ENCODE measurements around the gene MESP1.

The MESP1 gene

GRCh38 chr15:89760303-89761008 lies 9.4 kb upstream of the MESP1 start:
- no peak overlapping the region for H3K23ac ChIP-seq (ENCODE audit: low read length in 2 of 2)
- no peaks in the 10 kb centered on the region for H3K27me3 ChIP-seq (ENCODE audit: control insufficient read depth in 1 of 2, insufficient read depth in 1 of 2, low read length in 2 of 2)
- no peak overlapping the region for H2BK12ac ChIP-seq (ENCODE audit: low read length in 2 of 2)
- H3K79me1 ChIP-seq (replicated peaks; ENCODE audit: low read length, poor library complexity, severe bottlenecking) = no peaks in the 10 kb centered on the region
- no peak overlapping the region for H4K91ac ChIP-seq (ENCODE audit: low read length)
- no peaks in the 10 kb centered on the region for H3K36me3 ChIP-seq (ENCODE audit: control insufficient read depth in 1 of 2, insufficient read depth in 2 of 2, low read depth in 1 of 2, low read length in 2 of 2)
- WGBS = 20% methylated on average over 15 of the region's 16 CpGs
- peak; percentile 71 for DNase-seq
- H2BK120ac ChIP-seq (ENCODE audit: low read depth, low read length) = no peak overlapping the region
- peak overlapping the region; percentile 24 for H3K9ac ChIP-seq (ENCODE audit: low read length)
- H2AK5ac ChIP-seq (ENCODE audit: low read length, severe bottlenecking) = no peak overlapping the region
- H3K4ac ChIP-seq (ENCODE audit: low read depth in 1 of 2, low read length in 2 of 2) = no peak overlapping the region
- no peak overlapping the region for H3K14ac ChIP-seq (ENCODE audit: low read length in 2 of 2)
- H3K4me3 ChIP-seq (ENCODE audit: insufficient read depth in 1 of 2, low read depth in 1 of 2, low read length in 2 of 2) = no peak overlapping the region
- H4K8ac ChIP-seq (ENCODE audit: low read length) = peak overlapping the region; percentile 19
- H3K4me2 ChIP-seq (ENCODE audit: low read length, poor library complexity, severe bottlenecking) = no peak overlapping the region
- no peak overlapping the region for H2BK15ac ChIP-seq (ENCODE audit: low read depth, poor library complexity, severe bottlenecking)
- H2AFZ ChIP-seq (ENCODE audit: low read depth, low read length) = no peak overlapping the region
- peaks cover 6% of the 10 kb centered on the region for H3K4me1 ChIP-seq (ENCODE audit: control insufficient read depth, insufficient read depth, low read depth, low read length)
- H3K27ac ChIP-seq (ENCODE audit: low read length, poor library complexity, severe bottlenecking) = no peak overlapping the region
- no peaks in the 10 kb centered on the region for H3K9me3 ChIP-seq (ENCODE audit: control insufficient read depth, low read length)
- H3K18ac ChIP-seq (ENCODE audit: low read depth in 1 of 2, low read length in 2 of 2) = no peak overlapping the region
- H2BK5ac ChIP-seq (ENCODE audit: low read depth, low read length, poor library complexity, severe bottlenecking) = no peak overlapping the region

- no peak overlapping the region for H3K18ac ChIP-seq (ENCODE audit: low read depth in 1 of 2, low read length in 2 of 2)
- no peaks in the 10 kb centered on the region for H3K9me3 ChIP-seq (ENCODE audit: control insufficient read depth, low read length)
- H2BK15ac ChIP-seq (ENCODE audit: low read depth, poor library complexity, severe bottlenecking) = no peak overlapping the region
- no peak overlapping the region for H3K14ac ChIP-seq (ENCODE audit: low read length in 2 of 2)
- H3K27me3 ChIP-seq (ENCODE audit: control insufficient read depth in 1 of 2, insufficient read depth in 1 of 2, low read length in 2 of 2) = no peaks in the 10 kb centered on the region
- no peak overlapping the region for H2BK5ac ChIP-seq (ENCODE audit: low read depth, low read length, poor library complexity, severe bottlenecking)
- H3K4me2 ChIP-seq (ENCODE audit: low read length, poor library complexity, severe bottlenecking) = no peak overlapping the region
- 82% methylated on average over 2 of the region's 3 CpGs for WGBS
- H4K91ac ChIP-seq (ENCODE audit: low read length) = no peak overlapping the region
- H3K79me1 ChIP-seq (replicated peaks; ENCODE audit: low read length, poor library complexity, severe bottlenecking) = no peaks in the 10 kb centered on the region
- H3K36me3 ChIP-seq (ENCODE audit: control insufficient read depth in 1 of 2, insufficient read depth in 2 of 2, low read depth in 1 of 2, low read length in 2 of 2) = no peaks in the 10 kb centered on the region
- no peak overlapping the region for H2BK120ac ChIP-seq (ENCODE audit: low read depth, low read length)
- H3K27ac ChIP-seq (ENCODE audit: low read length, poor library complexity, severe bottlenecking) = no peak overlapping the region
- peaks cover 6% of the 10 kb centered on the region for H3K4me1 ChIP-seq (ENCODE audit: control insufficient read depth, insufficient read depth, low read depth, low read length)
- no peak overlapping the region for H4K8ac ChIP-seq (ENCODE audit: low read length)
- no peak overlapping the region for H3K4ac ChIP-seq (ENCODE audit: low read depth in 1 of 2, low read length in 2 of 2)
- H3K9ac ChIP-seq (ENCODE audit: low read length) = no peak overlapping the region
- DNase-seq = no peak
- H2AK5ac ChIP-seq (ENCODE audit: low read length, severe bottlenecking) = no peak overlapping the region
- no peak overlapping the region for H2AFZ ChIP-seq (ENCODE audit: low read depth, low read length)
- H3K23ac ChIP-seq (ENCODE audit: low read length in 2 of 2) = no peak overlapping the region
- no peak overlapping the region for H2BK12ac ChIP-seq (ENCODE audit: low read length in 2 of 2)
- H3K4me3 ChIP-seq (ENCODE audit: insufficient read depth in 1 of 2, low read depth in 1 of 2, low read length in 2 of 2) = no peak overlapping the region
These were observed 8.8 kb upstream of the MESP1 start for GRCh38 chr15:89759835-89760234.

GRCh38 chr15:89758981-89759380 lies 7.9 kb upstream of the MESP1 start:
- Histone ChIP-seq H3K27me3 (ENCODE audit: control insufficient read depth in 1 of 2, insufficient read depth in 1 of 2, low read length in 2 of 2) (no peaks in the 10 kb centered on the region), H4K91ac (ENCODE audit: low read length) (no peak overlapping the region), H3K23ac (ENCODE audit: low read length in 2 of 2) (no peak overlapping the region), H3K79me1 (replicated peaks; ENCODE audit: low read length, poor library complexity, severe bottlenecking) (no peaks in the 10 kb centered on the region), H3K9me3 (ENCODE audit: control insufficient read depth, low read length) (no peaks in the 10 kb centered on the region), H3K4ac (ENCODE audit: low read depth in 1 of 2, low read length in 2 of 2) (no peak overlapping the region), H3K4me3 (ENCODE audit: insufficient read depth in 1 of 2, low read depth in 1 of 2, low read length in 2 of 2) (no peak overlapping the region), H3K18ac (ENCODE audit: low read depth in 1 of 2, low read length in 2 of 2) (no peak overlapping the region), H3K14ac (ENCODE audit: low read length in 2 of 2) (no peak overlapping the region), H2BK12ac (ENCODE audit: low read length in 2 of 2) (no peak overlapping the region), H2AFZ (ENCODE audit: low read depth, low read length) (no peak overlapping the region), H3K4me1 (ENCODE audit: control insufficient read depth, insufficient read depth, low read depth, low read length) (peaks cover 6% of the 10 kb centered on the region), H3K4me2 (ENCODE audit: low read length, poor library complexity, severe bottlenecking) (no peak overlapping the region), H2BK5ac (ENCODE audit: low read depth, low read length, poor library complexity, severe bottlenecking) (no peak overlapping the region), H2AK5ac (ENCODE audit: low read length, severe bottlenecking) (no peak overlapping the region), H3K27ac (ENCODE audit: low read length, poor library complexity, severe bottlenecking) (no peak overlapping the region), H2BK15ac (ENCODE audit: low read depth, poor library complexity, severe bottlenecking) (no peak overlapping the region), H3K9ac (ENCODE audit: low read length) (no peak overlapping the region), H2BK120ac (ENCODE audit: low read depth, low read length) (no peak overlapping the region), H4K8ac (ENCODE audit: low read length) (no peak overlapping the region), H3K36me3 (ENCODE audit: control insufficient read depth in 1 of 2, insufficient read depth in 2 of 2, low read depth in 1 of 2, low read length in 2 of 2) (no peaks in the 10 kb centered on the region)
- no peak for DNase-seq
- WGBS = 94% methylated on average over 8 of the region's 8 CpGs

GRCh38 chr15:89758283-89758682 lies 7.2 kb upstream of the MESP1 start:
- no peak for DNase-seq
- peaks cover 6% of the 10 kb centered on the region for H3K4me1 ChIP-seq (ENCODE audit: control insufficient read depth, insufficient read depth, low read depth, low read length)
- no peak overlapping the region for H2AK5ac ChIP-seq (ENCODE audit: low read length, severe bottlenecking)
- H3K4me3 ChIP-seq (ENCODE audit: insufficient read depth in 1 of 2, low read depth in 1 of 2, low read length in 2 of 2) = no peak overlapping the region
- 63% methylated on average over 8 of the region's 8 CpGs for WGBS
- no peak overlapping the region for H3K4ac ChIP-seq (ENCODE audit: low read depth in 1 of 2, low read length in 2 of 2)
- H2BK15ac ChIP-seq (ENCODE audit: low read depth, poor library complexity, severe bottlenecking) = no peak overlapping the region
- no peak overlapping the region for H3K14ac ChIP-seq (ENCODE audit: low read length in 2 of 2)
- no peak overlapping the region for H3K27ac ChIP-seq (ENCODE audit: low read length, poor library complexity, severe bottlenecking)
- no peaks in the 10 kb centered on the region for H3K9me3 ChIP-seq (ENCODE audit: control insufficient read depth, low read length)
- H4K8ac ChIP-seq (ENCODE audit: low read length) = no peak overlapping the region
- no peak overlapping the region for H3K23ac ChIP-seq (ENCODE audit: low read length in 2 of 2)
- no peak overlapping the region for H2BK120ac ChIP-seq (ENCODE audit: low read depth, low read length)
- no peak overlapping the region for H3K18ac ChIP-seq (ENCODE audit: low read depth in 1 of 2, low read length in 2 of 2)
- H2AFZ ChIP-seq (ENCODE audit: low read depth, low read length) = no peak overlapping the region
- no peaks in the 10 kb centered on the region for H3K27me3 ChIP-seq (ENCODE audit: control insufficient read depth in 1 of 2, insufficient read depth in 1 of 2, low read length in 2 of 2)
- H3K36me3 ChIP-seq (ENCODE audit: control insufficient read depth in 1 of 2, insufficient read depth in 2 of 2, low read depth in 1 of 2, low read length in 2 of 2) = no peaks in the 10 kb centered on the region
- H3K9ac ChIP-seq (ENCODE audit: low read length) = no peak overlapping the region
- no peak overlapping the region for H4K91ac ChIP-seq (ENCODE audit: low read length)
- no peak overlapping the region for H3K4me2 ChIP-seq (ENCODE audit: low read length, poor library complexity, severe bottlenecking)
- H2BK5ac ChIP-seq (ENCODE audit: low read depth, low read length, poor library complexity, severe bottlenecking) = no peak overlapping the region
- H3K79me1 ChIP-seq (replicated peaks; ENCODE audit: low read length, poor library complexity, severe bottlenecking) = no peaks in the 10 kb centered on the region
- no peak overlapping the region for H2BK12ac ChIP-seq (ENCODE audit: low read length in 2 of 2)
